Fibroblast of lung (primary cell): ENCODE results near the gene PCDH1.

Experiments
- CTCF ChIP-seq, 2 donors: IDR thresholded peaks in 1 of 2; conservative IDR thresholded peaks in 1 of 2; 1 replicate in 1 of 2; 2 replicates in 1 of 2; pipeline ENCODE4 v1.5.1; 2011 to 2012; ENCODE audit warnings: low read length in 2 of 2, control low read depth in 1 of 2, inconsistent platforms in 1 of 2, low read depth in 1 of 2, mild to moderate bottlenecking in 1 of 2
- EZH2 ChIP-seq: IDR thresholded peaks from 2 replicates; pipeline ENCODE4 v1.5.1; 2012; ENCODE audit warnings: low read length, control low read depth, mild to moderate bottlenecking; ENCODE audit errors: missing control alignments

- TF ChIP-seq CTCF (conservative IDR thresholded peaks at IDR 0.05 in 1 of 2, IDR thresholded peaks at IDR 0.05 in 1 of 2; ENCODE audit: low read depth in 1 of 2, low read length in 2 of 2), result no peak
- no peak for TF ChIP-seq EZH2
These were observed 8.0 kb downstream of the PCDH1 start for GRCh38 chr5:141870228-141870627.
